ENCODE results near the gene BAIAP2L1. TPM values are rescaled to one million over a fixed set of nuclear protein-coding genes. Genes with fewer than 3 reads are reported as not detected.

BAIAP2L1 gene
- total RNA-seq, 1 donor from 2014 or later, result 10.9 TPM

- H3K4me3 Mint-ChIP-seq (ENCODE audit: unreplicated experiment), result peak within 1 kb of the TSS; percentile 97
- peaks cover 28% of the 10 kb centered on the region for H3K4me1 Mint-ChIP-seq (ENCODE audit: unreplicated experiment)
- peaks cover 8% of the 10 kb centered on the region for H3K36me3 Mint-ChIP-seq (ENCODE audit: unreplicated experiment)
- no peaks in the 10 kb centered on the region for H3K9me3 Mint-ChIP-seq (ENCODE audit: unreplicated experiment)
- TF ChIP-seq CTCF (IDR thresholded peaks at IDR 0.05), result no peak
- peak; percentile 97 for DNase-seq (ENCODE audit: extremely low spot score, unreplicated experiment)
- H3K27me3 Mint-ChIP-seq (ENCODE audit: unreplicated experiment), result no peaks in the 10 kb centered on the region
- peak within 1 kb of the TSS; percentile 92 for H3K27ac Mint-ChIP-seq (ENCODE audit: unreplicated experiment)
Measured at GRCh38 chr7:98251601-98252424, 149.1 kb downstream of the BAIAP2L1 start, which contains the start of gene TECPR1. TSS of gene TECPR1 (minus strand) at chr7:98252232. CDS start at chr7:98246146, 6,086 bp downstream.

GRCh38 chr7:98251231-98251600, 149.7 kb downstream of the BAIAP2L1 start:
- H3K4me3 Mint-ChIP-seq (ENCODE audit: unreplicated experiment), result peak overlapping the region; percentile 97
- H3K36me3 Mint-ChIP-seq (ENCODE audit: unreplicated experiment), result peaks cover 8% of the 10 kb centered on the region
- H3K4me1 Mint-ChIP-seq (ENCODE audit: unreplicated experiment), result peaks cover 28% of the 10 kb centered on the region
- no peak for TF ChIP-seq CTCF (IDR thresholded peaks at IDR 0.05)
- no peaks in the 10 kb centered on the region for H3K9me3 Mint-ChIP-seq (ENCODE audit: unreplicated experiment)
- no peaks in the 10 kb centered on the region for H3K27me3 Mint-ChIP-seq (ENCODE audit: unreplicated experiment)
- no peak for DNase-seq (ENCODE audit: extremely low spot score, unreplicated experiment)
- H3K27ac Mint-ChIP-seq (ENCODE audit: unreplicated experiment), result peak overlapping the region; percentile 92

GRCh38 chr7:98250789-98251188, 150.1 kb downstream of the BAIAP2L1 start:
- Mint-ChIP-seq H3K4me3 (ENCODE audit: unreplicated experiment) (peak overlapping the region; percentile 97), H3K4me1 (ENCODE audit: unreplicated experiment) (peaks cover 28% of the 10 kb centered on the region), H3K27me3 (ENCODE audit: unreplicated experiment) (no peaks in the 10 kb centered on the region), H3K36me3 (ENCODE audit: unreplicated experiment) (peaks cover 9% of the 10 kb centered on the region), H3K27ac (ENCODE audit: unreplicated experiment) (no peak overlapping the region), H3K9me3 (ENCODE audit: unreplicated experiment) (no peaks in the 10 kb centered on the region)
- no peak for DNase-seq (ENCODE audit: extremely low spot score, unreplicated experiment)
- TF ChIP-seq CTCF (IDR thresholded peaks at IDR 0.05), result no peak

GRCh38 chr7:98249106-98249505, 151.8 kb downstream of the BAIAP2L1 start:
- Mint-ChIP-seq H3K4me1 (ENCODE audit: unreplicated experiment) (peaks cover 28% of the 10 kb centered on the region), H3K27me3 (ENCODE audit: unreplicated experiment) (no peaks in the 10 kb centered on the region), H3K4me3 (ENCODE audit: unreplicated experiment) (no peak overlapping the region), H3K36me3 (ENCODE audit: unreplicated experiment) (peaks cover 7% of the 10 kb centered on the region), H3K9me3 (ENCODE audit: unreplicated experiment) (no peaks in the 10 kb centered on the region), H3K27ac (ENCODE audit: unreplicated experiment) (no peak overlapping the region)
- TF ChIP-seq CTCF (IDR thresholded peaks at IDR 0.05), result no peak
- no peak for DNase-seq (ENCODE audit: extremely low spot score, unreplicated experiment)

GRCh38 chr7:98248156-98248555, 152.7 kb downstream of the BAIAP2L1 start:
- Mint-ChIP-seq H3K4me3 (ENCODE audit: unreplicated experiment) (no peak overlapping the region), H3K27me3 (ENCODE audit: unreplicated experiment) (no peaks in the 10 kb centered on the region), H3K4me1 (ENCODE audit: unreplicated experiment) (peaks cover 25% of the 10 kb centered on the region), H3K9me3 (ENCODE audit: unreplicated experiment) (no peaks in the 10 kb centered on the region), H3K36me3 (ENCODE audit: unreplicated experiment) (peaks cover 7% of the 10 kb centered on the region), H3K27ac (ENCODE audit: unreplicated experiment) (no peak overlapping the region)
- DNase-seq (ENCODE audit: extremely low spot score, unreplicated experiment), result no peak
- no peak for TF ChIP-seq CTCF (IDR thresholded peaks at IDR 0.05)
